PC-3 (cell line): ENCODE measurements around the gene TESK2. TPM values are rescaled to one million over a fixed set of nuclear protein-coding genes. Genes with fewer than 3 reads are reported as not detected.

Source experiments
- ATAC-seq: fragments of 200-7000 bp; cut with Tn5 transposase; 2 replicates; pipeline ENCODE4 v1.9.1; 2020; ENCODE audit warnings: mild to moderate bottlenecking, moderate library complexity
- BruUV-seq: library from RNA; stranded (reverse); fragments of 400-500 nt; replicated peaks from 2 replicates; lab custom pipeline; 2021; lab: Mats Ljungman, UMichigan
- CTCF ChIA-PET: fragments of 300-600 bp; sonication (Branson Sonifier 250); formaldehyde crosslinking; loops from one replicate; lab custom pipeline; 2022; ENCODE audit warnings: antibody characterized with exemption; lab: Charles Lee
- POLR2A ChIA-PET: fragments of 300-600 bp; sonication (Branson Sonifier 250); formaldehyde crosslinking; loops from one replicate; lab custom pipeline; 2022; ENCODE audit warnings: antibody characterized with exemption; ENCODE audit not compliant: unreplicated experiment; lab: Charles Lee
- DNase-seq: peaks from one replicate; pipeline ENCODE4 v3.0.0-alpha.2; 2015
- H2AFZ ChIP-seq: fragments of 300-600 bp; sonication (generic); 2 replicates; pipeline ENCODE4 v1.6.0; 2016; ENCODE audit warnings: antibody characterized with exemption, low read length
- H3F3A ChIP-seq: fragments of 300-600 bp; sonication (generic); one replicate; pipeline ENCODE4 v1.6.0; 2017; ENCODE audit warnings: antibody characterized with exemption, low read length, control low read depth, mild to moderate bottlenecking; ENCODE audit not compliant: unreplicated experiment
- H3K27ac ChIP-seq: fragments of 300-600 bp; sonication (generic); 2 replicates; pipeline ENCODE4 v1.5.1; 2016; ENCODE audit warnings: mild to moderate bottlenecking, low read length
- H3K27me3 ChIP-seq: fragments of 300-600 bp; sonication (generic); 2 replicates; pipeline ENCODE4 v1.6.1; 2016; ENCODE audit warnings: low read length, mixed read lengths
- H3K36me3 ChIP-seq: fragments of 300-600 bp; sonication (generic); 2 replicates; pipeline ENCODE4 v1.6.1; 2016; ENCODE audit warnings: low read depth, mixed run types, low read length, mixed read lengths
- H3K4me1 ChIP-seq: fragments of 300-600 bp; sonication (generic); 2 replicates; pipeline ENCODE4 v1.5.1; 2016; ENCODE audit warnings: low read length; ENCODE audit not compliant: insufficient read depth
- H3K4me2 ChIP-seq: fragments of 300-600 bp; sonication (generic); 2 replicates; pipeline ENCODE4 v1.6.0; 2016; ENCODE audit warnings: low read length
- H3K4me3 ChIP-seq: fragments of 300-600 bp; sonication (generic); 2 replicates; pipeline ENCODE4 v1.5.1; 2016; ENCODE audit warnings: mild to moderate bottlenecking, low read length, mixed read lengths
- H3K79me2 ChIP-seq: fragments of 300-600 bp; sonication (generic); 2 replicates; pipeline ENCODE4 v1.6.1; 2017; ENCODE audit warnings: low read length, mixed read lengths
- H3K9ac ChIP-seq: fragments of 300-600 bp; sonication (generic); 2 replicates; pipeline ENCODE4 v1.6.0; 2016; ENCODE audit warnings: mild to moderate bottlenecking, low read length
- H3K9me2 ChIP-seq: fragments of 300-600 bp; sonication (generic); replicated peaks from 2 replicates; pipeline ENCODE4 v1.6.1; 2016; ENCODE audit warnings: mixed run types, low read length, mixed read lengths
- H3K9me3 ChIP-seq: fragments of 300-600 bp; sonication (generic); 2 replicates; pipeline ENCODE4 v1.6.1; 2016; ENCODE audit warnings: low read length, mixed read lengths
- H4K20me1 ChIP-seq: fragments of 300-600 bp; sonication (generic); 2 replicates; pipeline ENCODE4 v1.6.1; 2016; ENCODE audit warnings: low read length, mixed read lengths
- CTCF ChIP-seq: fragments of 300-600 bp; sonication (generic); conservative IDR thresholded peaks from 2 replicates; pipeline ENCODE4 v1.5.1; 2017; ENCODE audit warnings: antibody characterized with exemption, low read depth, mild to moderate bottlenecking, low read length
- EZH2 ChIP-seq: fragments of 300-600 bp; sonication (generic); IDR thresholded peaks from one replicate; pipeline ENCODE4 v1.6.1; 2017; ENCODE audit warnings: antibody characterized with exemption, mild to moderate bottlenecking, low read length; ENCODE audit not compliant: unreplicated experiment
- EZH2phosphoT487 ChIP-seq: fragments of 300-600 bp; sonication (generic); IDR thresholded peaks from 2 replicates; pipeline ENCODE4 v1.6.1; 2018; ENCODE audit warnings: mild to moderate bottlenecking, antibody characterized with exemption, low read length, borderline replicate concordance
- intact Hi-C: fragments of 100-400 bp; cut with micrococcal nuclease; formaldehyde crosslinking; loops from 2 replicates; pipeline ENCODE4 v1.9.0; 2023
- total RNA-seq: library from RNA; depleted of rRNA; stranded (reverse); fragments of >200 nt; gene quantifications from 2 replicates; pipeline ENCODE4 v1.2.3, GENCODE V29; 2014; rRNA removed

Gene TESK2
- total RNA-seq, 1 experiment from 2014 or later: 6.0 TPM

GRCh38 chr1:45299981-45300668 is 190.8 kb downstream of the TESK2 start:
- no peak overlapping the region for H3K27ac ChIP-seq
- peaks cover 10% of the 10 kb centered on the region for H3K4me1 ChIP-seq
- H3K4me3 ChIP-seq: no peak overlapping the region
- no peak overlapping the region for H2AFZ ChIP-seq
- no peak for TF ChIP-seq EZH2phosphoT487
- TF ChIP-seq CTCF: peak; percentile 88
- H4K20me1 ChIP-seq: no peaks in the 10 kb centered on the region
- 0 out of 2 replicates have a peak, but pooled peaks cover 5% of the 10 kb centered on the region for H3K79me2 ChIP-seq
- ATAC-seq: peak; percentile 31
- H3K9me2 ChIP-seq: no peaks in the 10 kb centered on the region
- ChIA-PET CTCF (interaction anchor here (1.2 to 1.6 kb wide), 2 partner anchors 282 to 286 kb away, joined by 5 read pairs; no protein-coding TSS in a partner anchor), POLR2A (no interaction called here)
- H3K36me3 ChIP-seq: no peaks in the 10 kb centered on the region
- H3K9ac ChIP-seq: no peak overlapping the region
- peak; percentile 81 for DNase-seq
- H3K9me3 ChIP-seq: no peaks in the 10 kb centered on the region
- intact Hi-C loops: loop anchor here (1.0 to 5.0 kb wide), 8 partner anchors 53 to 508 kb away; no protein-coding TSS in a partner anchor
- BruUV-seq: no TSS peak
- no peak overlapping the region for H3K4me2 ChIP-seq
- no peaks in the 10 kb centered on the region for H3F3A ChIP-seq
- no peaks in the 10 kb centered on the region for H3K27me3 ChIP-seq

GRCh38 chr1:45299296-45299695 is 191.7 kb downstream of the TESK2 start:
- no TSS peak for BruUV-seq
- no peak for TF ChIP-seq CTCF
- no peak for TF ChIP-seq EZH2
- no peak for TF ChIP-seq EZH2phosphoT487
- H3K4me1 ChIP-seq: peaks cover 2% of the 10 kb centered on the region
- no peaks in the 10 kb centered on the region for H3K9me3 ChIP-seq
- H3K36me3 ChIP-seq: no peaks in the 10 kb centered on the region
- H3K27ac ChIP-seq: no peak overlapping the region
- no peaks in the 10 kb centered on the region for H4K20me1 ChIP-seq
- ChIA-PET CTCF (interaction anchor here (1.6 kb wide), 1 partner anchor 285 kb away, joined by 5 read pairs; no protein-coding TSS in a partner anchor), POLR2A (no interaction called here)
- ATAC-seq (no peak), DNase-seq (no peak)
- no peak overlapping the region for H2AFZ ChIP-seq
- no peaks in the 10 kb centered on the region for H3F3A ChIP-seq
- H3K79me2 ChIP-seq: 0 out of 2 replicates have a peak, but pooled peaks cover 2% of the 10 kb centered on the region
- H3K27me3 ChIP-seq: no peaks in the 10 kb centered on the region
- no peaks in the 10 kb centered on the region for H3K9me2 ChIP-seq
- no peak overlapping the region for H3K4me3 ChIP-seq
- no peak overlapping the region for H3K4me2 ChIP-seq
- no peak overlapping the region for H3K9ac ChIP-seq
- intact Hi-C loops: no loop called here

- POLR2A ChIA-PET: no interaction called here
- Histone ChIP-seq H3F3A (no peaks in the 10 kb centered on the region), H3K27me3 (no peaks in the 10 kb centered on the region), H3K4me3 (no peak overlapping the region), H3K9me3 (no peaks in the 10 kb centered on the region), H4K20me1 (no peaks in the 10 kb centered on the region), H3K4me1 (no peaks in the 10 kb centered on the region), H3K9ac (no peak overlapping the region), H3K4me2 (no peak overlapping the region), H3K9me2 (no peaks in the 10 kb centered on the region), H3K79me2 (no peaks in the 10 kb centered on the region), H2AFZ (no peak overlapping the region), H3K36me3 (no peaks in the 10 kb centered on the region), H3K27ac (no peak overlapping the region)
- ATAC-seq: no peak
- TF ChIP-seq EZH2: no peak
- no TSS peak for BruUV-seq
- no peak for DNase-seq
- intact Hi-C loops: no loop called here
- CTCF ChIA-PET: no interaction called here
Observed at GRCh38 chr1:45297666-45298356, 193.2 kb downstream of the TESK2 start.

Other genes with a start within 250 kb of the TESK2 start
- not detected in 2 replicates for gene HPDL, start 164.3 kb downstream of the TESK2 start, total RNA-seq
- gene TOE1, start 151.0 kb downstream of the TESK2 start, total RNA-seq: 18.2 and 19.5 TPM in 2 replicates
- gene MUTYH, start 150.7 kb downstream of the TESK2 start, total RNA-seq: 21.4 and 22.8 TPM in 2 replicates
- 3.9 and 5.7 TPM in 2 replicates for gene CCDC163, start 8.9 kb upstream of the TESK2 start, total RNA-seq
- gene MMACHC, start 9.1 kb upstream of the TESK2 start, total RNA-seq: 6.6 and 9.2 TPM in 2 replicates
- 749 and 967 TPM in 2 replicates for gene PRDX1, start 30.7 kb upstream of the TESK2 start, total RNA-seq
- 86.1 and 94.9 TPM in 2 replicates for gene AKR1A1, start 59.7 kb upstream of the TESK2 start, total RNA-seq
- 119 and 122 TPM in 2 replicates for gene NASP, start 92.9 kb upstream of the TESK2 start, total RNA-seq
- gene CCDC17, start 132.9 kb upstream of the TESK2 start, total RNA-seq: 1.6 and 1.9 TPM in 2 replicates
- 63.0 and 97.7 TPM in 2 replicates for gene GPBP1L1, start 195.4 kb upstream of the TESK2 start, total RNA-seq
- 26.6 and 28.5 TPM in 2 replicates for gene TMEM69, start 197.0 kb upstream of the TESK2 start, total RNA-seq